Gastrocnemius medialis (tissue), 4 donors: Measurements from ENCODE around the gene CAV2. TPM values are rescaled to one million over a fixed set of nuclear protein-coding genes. Genes with fewer than 3 reads are reported as not detected.

Source experiments
- ATAC-seq, 2 donors: fragments of 150-250 bp; one replicate each; pipeline ENCODE4 v1.9.1; 2016
- DNase-seq, 2 donors: peaks; one replicate each; pipeline ENCODE4 v3.0.0-alpha.2; 2019
- H3K27ac ChIP-seq, 4 donors: fragments of 200-600 bp; sonication (generic); 1 replicate in 1 of 4; 2 replicates in 3 of 4; pipeline ENCODE4 v1.5.1; 2016 to 2018; ENCODE audit warnings: mild to moderate bottlenecking in 2 of 4, moderate library complexity in 1 of 4
- H3K27me3 ChIP-seq, 3 donors: fragments of 200-600 bp; sonication (generic) in 2 of 3; 1 replicate in 1 of 3; 2 replicates in 2 of 3; pipeline versions ENCODE4 v1.5.1 to v1.6.0; 2016 to 2019; ENCODE audit warnings: mild to moderate bottlenecking in 1 of 3, moderate library complexity in 1 of 3
- H3K36me3 ChIP-seq, 2 donors: fragments of 200-600 bp; sonication (generic) in 1 of 2; one replicate each; pipeline ENCODE4 v1.5.1; 2017 to 2018
- H3K4me1 ChIP-seq, 2 donors: fragments of 200-600 bp; sonication (generic) in 1 of 2; one replicate each; pipeline ENCODE4 v1.5.1; 2016 to 2017; ENCODE audit warnings: mild to moderate bottlenecking in 2 of 2
- H3K4me3 ChIP-seq, 4 donors: fragments of 200-600 bp; sonication (generic) in 3 of 4; 1 replicate in 1 of 4; 2 replicates in 3 of 4; pipeline ENCODE4 v1.5.1; 2016 to 2019; ENCODE audit warnings: mild to moderate bottlenecking in 2 of 4
- H3K9me3 ChIP-seq, 3 donors: fragments of 200-600 bp; sonication (generic) in 2 of 3; 1 replicate in 1 of 3; 2 replicates in 2 of 3; pipeline ENCODE4 v1.5.1; 2016 to 2019
- CTCF ChIP-seq, 5 experiments: fragments of 450-650 bp in 3 of 5; fragments of 200-600 bp in 2 of 5; sonication (generic) in 2 of 5; IDR thresholded peaks in 4 of 5; conservative IDR thresholded peaks in 1 of 5; 1 replicate in 4 of 5; 2 replicates in 1 of 5; pipeline ENCODE4 v1.5.1; 2016 to 2019; ENCODE audit warnings: antibody characterized with exemption in 5 of 5, mild to moderate bottlenecking in 3 of 5, moderate library complexity in 3 of 5
- POLR2A ChIP-seq, 2 donors: fragments of 450-650 bp; IDR thresholded peaks; one replicate each; pipeline ENCODE4 v1.6.1; 2017; ENCODE audit warnings: antibody characterized with exemption in 2 of 2, mild to moderate bottlenecking in 2 of 2, moderate library complexity in 2 of 2
- in situ Hi-C, 4 donors: fragments of 200-750 bp; cut with MboI; loops; one replicate each; pipeline versions ENCODE4 v1.15.0 to v1.8.0; 2017; ENCODE audit warnings: low sequenced_read_pairs in 4 of 4
- intact Hi-C: fragments of 100-400 bp; cut with DNase I; formaldehyde crosslinking; loops from one replicate; pipeline ENCODE4 v1.15.1; 2023; ENCODE audit warnings: low total_unique reads
- total RNA-seq, 4 donors: library from RNA; depleted of rRNA; stranded (reverse); fragments of >200 nt; gene quantifications; one replicate each; pipeline versions ENCODE4 v1.1.0 to v1.2.3, GENCODE V29; 2016

Gene CAV2
- total RNA-seq, 4 donors from 2014 or later: 12.7 to 26.2 (median 14.9) TPM

GRCh38 chr7:116505278-116505677, 5.7 kb downstream of the CAV2 start:
- no peak for ATAC-seq
- Histone ChIP-seq H3K27ac (peak overlapping the region; percentile 15 to 82 (median 33)), H3K9me3 (no peaks in the 10 kb centered on the region), H3K4me3 (no peak overlapping the region), H3K36me3 (no peaks in the 10 kb centered on the region), H3K4me1 (peaks cover 0 to 2% of the 10 kb centered on the region in 2 donors), H3K27me3 (peaks cover 0 to 12% (median 6%) of the 10 kb centered on the region in 3 donors)
- intact Hi-C loops (no loop called here), in situ Hi-C loops (no loop called here)
- no peak for TF ChIP-seq CTCF (IDR thresholded peaks at IDR 0.05 in 4 of 5, conservative IDR thresholded peaks at IDR 0.05 in 1 of 5)
- no peak for TF ChIP-seq POLR2A (IDR thresholded peaks at IDR 0.05)
- no peak for DNase-seq

- Histone ChIP-seq H3K4me3 (no peak overlapping the region), H3K27ac (peak overlapping the region; percentile 15 to 41 (median 32))
Measured at GRCh38 chr7:116505823-116506222, 6.3 kb downstream of the CAV2 start.

GRCh38 chr7:116509982-116510579, 10.5 kb downstream of the CAV2 start:
- no peaks in the 10 kb centered on the region for H3K27me3 ChIP-seq
- in situ Hi-C loops: no loop called here
- intact Hi-C loops: no loop called here
- H3K36me3 ChIP-seq: no peaks in the 10 kb centered on the region
- H3K4me1 ChIP-seq: no peaks in the 10 kb centered on the region
- peak overlapping the region in 2 of 4 donors; percentile 38 to 73 for H3K27ac ChIP-seq
- H3K9me3 ChIP-seq: no peaks in the 10 kb centered on the region
- no peak for TF ChIP-seq CTCF (IDR thresholded peaks at IDR 0.05 in 4 of 5, conservative IDR thresholded peaks at IDR 0.05 in 1 of 5)
- no peak for TF ChIP-seq POLR2A (IDR thresholded peaks at IDR 0.05)
- no peak for ATAC-seq
- H3K4me3 ChIP-seq: no peak overlapping the region
- DNase-seq: no peak

More at GRCh38 chr7:116505823-116506222, 6.3 kb downstream of the CAV2 start:
- in situ Hi-C loops (no loop called here), intact Hi-C loops (no loop called here)
- TF ChIP-seq CTCF (IDR thresholded peaks at IDR 0.05 in 4 of 5, conservative IDR thresholded peaks at IDR 0.05 in 1 of 5) (no peak), POLR2A (IDR thresholded peaks at IDR 0.05) (no peak)
- no peak for DNase-seq
- Histone ChIP-seq H3K9me3 (no peaks in the 10 kb centered on the region), H3K36me3 (no peaks in the 10 kb centered on the region), H3K27me3 (peaks cover 0 to 6% (median under 1%) of the 10 kb centered on the region in 3 donors), H3K4me1 (no peaks in the 10 kb centered on the region)
- no peak for ATAC-seq

- H3K36me3 ChIP-seq: no peaks in the 10 kb centered on the region
- H3K27me3 ChIP-seq: no peaks in the 10 kb centered on the region
- no peak for ATAC-seq
- no peak for TF ChIP-seq CTCF (IDR thresholded peaks at IDR 0.05 in 4 of 5, conservative IDR thresholded peaks at IDR 0.05 in 1 of 5)
- no peak for TF ChIP-seq POLR2A (IDR thresholded peaks at IDR 0.05)
- in situ Hi-C loops: no loop called here
- no peaks in the 10 kb centered on the region for H3K4me1 ChIP-seq
- no peak for DNase-seq
- intact Hi-C loops: no loop called here
- H3K27ac ChIP-seq: peak overlapping the region; percentile 63 to 75 (median 71)
- H3K9me3 ChIP-seq: no peaks in the 10 kb centered on the region
- H3K4me3 ChIP-seq: no peak overlapping the region
Measured at GRCh38 chr7:116510795-116511194, 11.3 kb downstream of the CAV2 start.
